Measurements from ENCODE around the gene FAM83F.
"Not testable (repeated sequence)": the region's sequence is repeated elsewhere in the genome, so short reads cannot be mapped to it uniquely, and the experiment has no call there.

Gene FAM83F

DNA sequence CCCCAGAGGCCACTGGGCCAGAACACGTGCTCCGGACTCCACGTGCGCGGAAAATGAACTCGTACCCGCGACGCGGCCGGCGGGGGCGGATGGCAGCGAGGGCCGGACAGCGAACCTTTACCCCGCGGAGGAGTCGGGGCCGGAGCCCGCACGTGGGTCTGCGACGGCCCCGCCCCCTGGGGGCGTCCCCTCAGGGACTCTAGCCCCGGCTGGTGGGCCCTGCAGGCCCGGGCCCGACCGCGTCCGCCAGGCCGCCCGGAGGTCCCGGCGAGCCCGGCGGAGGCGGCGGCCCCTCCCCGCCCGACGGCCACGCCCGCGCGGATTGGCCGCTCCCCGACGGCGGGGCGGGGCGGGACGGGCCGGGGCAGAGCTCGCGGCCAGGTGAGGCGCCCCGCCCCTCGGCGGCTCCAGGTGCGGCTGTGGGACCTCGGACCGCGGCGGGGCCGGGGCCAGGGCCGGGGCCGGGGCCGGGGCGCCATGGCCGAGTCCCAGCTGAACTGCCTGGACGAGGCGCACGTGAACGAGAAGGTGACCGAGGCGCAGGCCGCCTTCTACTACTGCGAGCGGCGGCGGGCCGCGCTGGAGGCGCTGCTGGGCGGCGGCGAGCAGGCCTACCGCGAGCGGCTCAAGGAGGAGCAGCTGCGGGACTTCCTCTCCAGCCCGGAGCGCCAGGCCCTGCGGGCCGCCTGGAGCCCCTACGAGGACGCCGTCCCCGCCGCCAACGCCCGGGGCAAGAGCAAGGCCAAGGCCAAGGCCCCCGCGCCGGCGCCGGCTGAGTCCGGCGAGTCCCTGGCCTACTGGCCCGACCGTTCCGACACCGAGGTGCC lies at the start of gene FAM83F:
Gene FAM83F (plus strand): TSS at position 389 of the 827 bp plus-strand sequence. CDS start 89 bp downstream, at position 478.
- no peak for DNase-seq

DNA sequence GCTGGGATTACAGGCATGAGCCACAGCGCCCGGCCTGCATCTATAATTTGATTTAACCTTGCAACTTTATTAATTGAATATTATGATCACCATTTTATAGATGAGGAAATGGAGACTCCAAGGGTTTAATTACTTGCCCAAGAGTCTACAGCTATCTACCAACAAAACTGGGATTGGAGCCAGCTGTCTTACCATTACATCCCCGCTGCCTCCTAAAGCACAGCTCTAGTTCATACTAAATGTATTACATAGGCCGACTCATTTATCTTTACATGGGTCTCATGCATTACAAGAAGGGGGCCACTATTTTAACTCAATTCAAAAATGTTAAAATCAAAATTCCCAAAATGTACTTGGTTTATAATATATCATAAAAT lies 48.6 kb upstream of the FAM83F start:
- no peak for DNase-seq

DNA sequence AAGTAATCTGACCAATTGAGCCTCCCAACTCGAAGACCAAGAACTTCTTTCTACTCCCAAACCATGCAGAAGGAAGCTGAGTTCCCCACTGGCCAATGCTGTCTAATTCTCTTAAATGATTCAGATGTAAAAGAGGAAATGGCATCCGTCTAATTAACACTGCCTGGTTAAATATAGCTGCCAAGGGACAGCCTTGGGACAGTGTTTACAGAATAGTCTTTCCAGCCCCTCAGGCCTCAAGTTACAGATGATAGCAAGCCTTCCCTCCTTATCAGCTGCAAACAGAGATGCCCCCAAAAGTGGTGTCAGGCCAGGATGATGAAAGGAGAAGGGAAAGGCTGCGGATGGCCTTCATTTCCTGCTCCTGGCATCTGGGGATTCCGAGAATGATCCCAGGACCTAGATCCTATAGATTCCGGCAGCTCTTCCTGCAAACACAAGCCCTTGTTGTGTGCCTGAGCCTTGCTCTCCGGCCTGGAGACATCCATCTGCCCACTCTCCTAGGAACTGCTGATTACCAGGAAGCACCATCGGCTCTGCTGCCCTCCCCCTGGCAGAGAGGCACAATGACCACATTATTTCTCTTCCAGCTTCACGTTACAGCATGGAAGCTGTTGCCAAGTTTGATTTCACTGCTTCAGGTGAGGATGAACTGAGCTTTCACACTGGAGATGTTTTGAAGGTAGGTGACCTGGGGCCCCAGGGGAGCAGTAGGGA lies 48.1 kb upstream of the FAM83F start:
- no peak for DNase-seq

DNA sequence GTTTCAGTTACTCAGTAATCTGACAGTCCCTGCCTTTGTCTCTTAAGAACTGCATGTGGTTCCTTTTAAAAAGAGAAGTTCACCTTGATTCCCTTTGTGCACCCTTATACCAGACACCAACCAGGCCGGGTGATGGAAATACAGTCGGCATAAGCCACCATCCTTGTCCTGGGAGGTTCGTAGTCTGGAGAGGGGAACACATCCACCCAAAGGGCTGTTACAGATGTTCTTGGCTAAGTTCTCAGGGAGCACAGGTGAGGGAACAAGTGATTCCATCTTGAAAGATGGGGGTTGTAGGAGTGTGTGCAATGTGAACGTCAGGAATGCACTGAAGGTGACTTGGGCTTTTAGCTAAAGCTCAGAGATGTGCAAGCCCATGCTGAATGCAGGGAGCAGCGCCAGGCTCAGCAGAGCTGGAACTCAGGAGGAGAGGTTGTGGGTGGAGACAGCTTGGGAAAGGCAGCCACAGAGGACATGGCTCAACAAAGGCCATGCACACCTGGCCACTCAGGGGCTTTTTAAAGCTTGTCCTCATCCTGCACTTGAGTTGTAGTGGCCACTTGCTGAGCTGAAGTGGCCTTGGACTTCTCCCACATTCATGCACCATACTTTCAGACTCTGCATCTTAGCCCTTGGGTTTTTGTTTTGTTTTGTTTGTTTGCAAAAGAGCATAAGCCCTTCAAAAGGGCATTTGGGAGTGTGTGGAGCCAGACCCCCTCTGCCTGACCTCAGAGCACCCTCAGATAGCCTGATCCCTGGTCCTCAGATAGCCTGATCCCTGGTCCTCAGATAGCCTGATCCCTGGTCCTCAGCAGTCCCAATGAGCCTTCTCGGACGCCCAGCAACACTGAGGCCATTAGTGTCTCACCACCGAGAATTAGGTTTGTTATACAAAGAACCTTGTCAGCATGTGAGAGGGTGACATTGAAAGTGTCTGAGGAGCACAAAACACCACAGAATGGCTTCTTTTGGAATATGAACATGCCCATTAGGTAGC lies 47.2 kb upstream of the FAM83F start:
- DNase-seq = no peak

DNA sequence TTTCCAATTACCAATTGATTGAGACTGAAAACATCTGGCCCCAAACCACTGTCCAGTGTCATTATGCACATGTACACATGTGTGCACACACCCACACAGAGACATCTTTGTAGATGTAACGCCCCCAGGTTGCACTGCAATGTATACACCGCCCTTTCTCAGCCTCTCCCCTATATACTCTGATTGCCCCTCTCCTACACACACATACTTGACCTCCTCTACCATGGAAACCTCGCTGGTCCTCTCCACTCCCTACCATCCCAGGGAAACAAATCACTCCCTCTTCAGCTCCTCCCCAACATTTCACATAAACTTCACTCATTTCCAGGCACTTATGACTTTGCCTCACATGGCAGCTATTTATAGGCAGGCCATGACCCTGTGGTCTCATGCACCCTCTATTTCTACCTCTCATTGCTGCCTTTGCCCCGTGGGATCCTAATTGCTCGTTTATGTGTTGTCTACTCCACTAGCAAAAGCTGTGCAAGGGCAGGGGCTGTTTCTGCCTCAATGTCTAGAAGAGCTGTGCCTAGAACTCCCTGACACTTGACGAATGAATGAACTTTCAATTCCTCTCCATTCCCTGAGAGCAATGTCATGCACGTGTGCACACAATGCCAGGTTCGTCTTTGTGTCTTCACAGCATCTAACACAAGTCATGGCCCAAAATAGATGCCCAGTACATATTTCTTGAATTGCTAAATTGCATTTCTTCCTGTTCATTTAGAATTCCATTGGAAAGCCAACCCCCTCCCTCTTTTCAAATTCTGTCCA lies 44.6 kb upstream of the FAM83F start:
- DNase-seq = no peak

DNA sequence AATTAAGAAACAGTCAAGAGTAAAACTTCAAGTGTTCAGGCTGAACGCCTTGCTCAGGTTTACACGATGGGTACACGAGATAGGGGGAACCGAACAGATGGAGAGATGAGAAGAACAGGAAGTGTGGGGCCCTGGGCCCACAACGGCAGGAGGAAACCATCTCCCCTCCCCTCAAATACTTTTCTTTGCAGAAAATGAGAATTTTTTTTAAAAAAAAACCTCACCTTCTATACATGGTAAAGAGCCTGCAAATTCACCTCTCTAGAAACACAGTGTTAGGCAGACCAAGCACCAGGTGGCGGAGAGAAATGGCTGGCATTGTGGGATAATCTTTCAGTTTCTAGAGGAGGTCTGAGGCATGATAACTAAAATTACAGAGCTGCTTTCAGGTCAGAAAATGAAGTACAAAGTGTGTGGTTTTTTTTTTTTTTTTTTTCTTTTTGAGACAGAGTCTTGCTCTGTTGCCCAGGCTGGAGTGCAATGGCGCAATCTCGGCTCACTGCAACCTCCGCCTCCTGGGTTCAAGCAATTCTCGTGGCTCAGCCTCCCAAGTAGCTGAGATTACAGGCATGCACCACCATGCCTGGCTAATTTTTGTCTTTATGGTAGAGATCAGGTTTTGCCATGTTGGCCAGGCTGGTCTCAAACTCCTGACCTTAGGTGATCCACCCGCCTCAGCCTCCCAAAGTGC lies 43.0 kb upstream of the FAM83F start:
- DNase-seq = not testable (repeated sequence)

DNA sequence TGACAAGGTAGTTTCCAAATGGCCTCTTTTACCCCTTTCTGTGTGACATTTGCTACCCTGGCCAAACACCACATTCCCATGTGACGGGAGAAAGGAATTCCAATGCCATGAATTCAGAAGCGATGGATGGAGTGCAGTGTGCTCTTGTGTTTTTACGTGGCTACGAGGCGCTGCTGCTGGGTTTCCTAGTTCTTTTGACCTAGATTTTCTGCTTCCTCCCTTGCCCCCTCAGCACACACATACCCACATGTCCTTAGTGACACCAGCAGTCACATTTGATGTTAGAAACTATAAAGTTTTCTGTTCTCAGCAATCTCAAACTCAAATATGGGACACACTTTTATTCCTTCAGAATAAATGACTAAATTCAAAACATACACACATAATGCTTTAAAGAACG lies 42.4 kb upstream of the FAM83F start:
- DNase-seq = no peak

DNA sequence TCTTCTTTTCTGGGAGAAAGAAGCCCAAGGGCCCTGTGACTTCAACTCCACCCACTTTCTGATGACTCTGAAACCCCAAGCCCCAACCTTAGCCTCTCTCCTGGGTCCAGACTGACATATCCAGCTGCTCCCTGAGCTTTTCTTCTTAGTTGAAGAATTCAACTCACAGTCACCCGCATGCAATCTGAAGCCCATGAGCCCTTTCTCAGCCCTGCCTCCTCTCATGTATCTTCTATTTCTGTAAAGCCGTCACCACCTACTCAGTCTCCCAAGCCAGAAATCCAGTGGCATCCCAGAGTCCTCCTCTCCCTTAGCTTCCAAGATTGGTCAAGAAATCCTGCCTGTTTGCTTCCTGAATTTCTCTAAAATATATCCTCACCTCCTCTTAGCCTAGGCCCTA lies 41.7 kb upstream of the FAM83F start:
- DNase-seq = no peak

DNA sequence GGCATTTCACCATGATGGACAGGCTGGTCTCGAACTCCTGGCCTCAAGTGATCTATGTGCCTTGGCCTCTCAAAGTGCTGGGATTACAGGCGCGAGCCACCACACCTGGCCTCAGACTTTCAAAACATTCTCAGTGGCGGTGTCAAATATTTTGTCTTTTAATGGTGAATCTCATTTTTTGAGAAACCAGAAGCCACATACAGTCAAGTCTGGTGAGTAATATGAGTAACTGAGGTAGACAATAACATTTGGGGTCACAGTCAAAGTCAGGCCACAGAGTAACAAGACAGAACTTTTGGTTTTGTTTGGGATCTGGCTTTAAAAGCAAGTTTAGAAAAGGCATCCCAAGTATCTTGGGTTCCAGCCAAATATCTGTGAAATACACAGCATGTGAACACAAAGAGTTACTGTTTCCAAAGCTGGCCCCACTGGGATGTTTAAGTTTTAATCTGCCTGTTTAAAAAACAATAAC lies 40.1 kb upstream of the FAM83F start:
- DNase-seq = no peak

DNA sequence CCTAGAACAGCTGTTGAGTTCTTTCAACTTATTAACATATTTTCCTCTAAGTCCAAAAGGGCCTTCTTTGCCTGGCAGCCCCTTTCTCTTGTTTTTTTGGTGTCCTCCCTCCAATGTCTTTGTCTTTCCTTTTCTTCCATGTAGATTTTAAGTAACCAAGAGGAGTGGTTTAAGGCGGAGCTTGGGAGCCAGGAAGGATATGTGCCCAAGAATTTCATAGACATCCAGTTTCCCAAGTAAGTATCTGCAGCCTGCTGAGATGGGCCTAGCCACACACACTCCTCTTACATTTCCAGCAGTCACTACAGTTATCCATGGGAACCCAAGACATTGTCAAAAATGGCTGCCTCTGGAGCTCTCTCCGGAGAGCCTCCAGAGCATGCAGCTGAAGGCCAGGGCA lies 39.1 kb upstream of the FAM83F start:
- no peak for DNase-seq

DNA sequence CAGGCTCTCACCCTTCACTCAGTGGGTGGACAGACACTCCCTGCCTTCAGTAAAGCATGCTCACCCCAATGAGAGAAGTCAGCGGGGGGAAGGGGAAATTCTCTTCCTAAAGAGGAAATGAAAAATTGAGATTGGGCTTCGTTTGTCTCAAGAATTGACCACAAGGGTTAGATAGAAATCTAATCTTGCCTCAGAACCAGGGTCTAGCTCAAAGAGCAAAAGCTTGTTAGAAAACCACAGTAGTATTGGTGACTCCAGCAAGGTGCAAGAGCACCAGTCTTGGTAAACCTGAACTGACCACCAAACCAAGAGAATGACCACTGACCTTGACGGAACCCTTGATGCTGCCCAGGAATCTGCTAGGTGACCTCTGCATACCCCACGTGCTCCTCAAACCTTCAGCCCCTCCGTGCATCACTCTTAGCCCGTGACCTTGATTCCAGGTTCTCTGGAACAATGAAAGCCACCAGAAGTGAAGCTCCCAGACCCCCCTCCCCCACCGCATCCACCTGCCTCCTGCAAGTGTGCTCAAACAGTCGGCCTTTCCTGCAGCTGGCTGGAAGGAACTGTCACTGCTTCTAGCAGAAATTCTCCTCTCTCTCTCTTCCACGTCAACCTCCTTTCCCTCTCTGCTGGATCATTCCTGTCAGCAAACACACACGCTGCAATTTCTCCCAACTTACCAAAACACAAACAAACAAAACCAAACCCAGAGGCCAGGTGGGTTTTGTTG lies 37.7 kb upstream of the FAM83F start:
- no peak for DNase-seq

DNA sequence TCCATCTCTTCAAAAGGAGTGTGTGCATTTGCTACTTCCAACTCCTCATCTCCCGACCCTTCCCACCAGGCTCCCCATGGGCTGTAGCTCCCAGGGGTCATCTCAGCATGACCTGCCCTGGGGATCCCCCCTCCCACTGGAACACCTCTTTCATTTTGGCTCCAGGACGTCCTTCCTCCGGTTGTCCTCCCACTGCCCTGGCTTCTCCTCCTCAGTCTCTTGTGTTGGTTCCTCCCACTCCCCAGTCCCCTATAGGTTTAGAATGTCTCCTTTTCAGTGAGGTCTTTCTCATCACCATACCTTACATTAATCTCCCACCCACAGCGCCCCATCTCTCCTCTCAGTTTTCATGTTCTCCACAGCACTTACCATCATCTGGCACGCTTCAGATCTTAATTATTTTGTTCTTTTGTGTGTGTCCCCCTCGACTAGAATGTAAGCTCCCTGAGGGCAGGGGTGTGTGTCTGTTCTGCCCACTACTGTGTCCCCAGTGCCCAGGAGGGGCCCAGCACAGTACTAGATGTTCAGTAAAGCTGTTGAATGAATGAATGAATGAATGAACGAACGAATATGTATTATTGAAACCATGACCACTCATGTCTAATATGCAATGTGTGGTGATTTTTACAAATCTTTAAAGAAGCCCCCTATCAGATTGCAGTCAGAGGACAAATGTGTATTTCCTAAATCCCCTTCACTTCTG lies 36.6 kb upstream of the FAM83F start:
- DNase-seq = no peak

DNA sequence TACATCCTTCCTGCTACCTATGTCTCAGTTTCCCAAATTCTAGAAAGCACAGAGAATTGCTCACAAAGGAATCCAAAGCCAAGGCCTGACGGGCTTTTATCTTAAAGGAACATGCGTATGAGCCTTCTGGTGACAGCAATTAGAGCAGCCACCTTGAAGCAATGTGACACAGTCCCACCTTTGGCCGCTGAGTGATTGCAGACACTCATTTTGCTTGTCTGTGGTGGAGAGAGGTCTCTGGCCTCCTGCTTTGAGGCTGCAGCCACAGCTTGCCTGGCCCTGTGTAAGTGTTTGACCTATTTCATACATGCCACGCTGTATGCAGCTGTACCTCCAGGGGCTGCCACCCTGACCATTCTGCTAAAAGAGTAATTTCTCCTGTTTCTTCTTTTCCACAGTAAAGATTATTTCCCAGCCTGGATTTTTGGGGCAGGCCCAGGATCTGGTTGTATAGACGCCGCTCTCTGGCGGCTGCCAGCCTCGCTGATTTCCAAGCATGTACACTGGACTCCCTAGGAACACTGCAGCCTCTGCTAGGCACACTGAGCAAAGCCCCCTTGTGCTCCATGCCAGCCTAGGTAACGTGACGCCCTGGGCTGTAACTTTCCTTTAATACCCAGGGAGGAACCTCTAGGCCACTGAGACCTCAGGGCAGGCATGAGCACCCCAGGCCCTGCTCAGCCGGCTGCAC lies 35.7 kb upstream of the FAM83F start:
- no peak for DNase-seq

DNA sequence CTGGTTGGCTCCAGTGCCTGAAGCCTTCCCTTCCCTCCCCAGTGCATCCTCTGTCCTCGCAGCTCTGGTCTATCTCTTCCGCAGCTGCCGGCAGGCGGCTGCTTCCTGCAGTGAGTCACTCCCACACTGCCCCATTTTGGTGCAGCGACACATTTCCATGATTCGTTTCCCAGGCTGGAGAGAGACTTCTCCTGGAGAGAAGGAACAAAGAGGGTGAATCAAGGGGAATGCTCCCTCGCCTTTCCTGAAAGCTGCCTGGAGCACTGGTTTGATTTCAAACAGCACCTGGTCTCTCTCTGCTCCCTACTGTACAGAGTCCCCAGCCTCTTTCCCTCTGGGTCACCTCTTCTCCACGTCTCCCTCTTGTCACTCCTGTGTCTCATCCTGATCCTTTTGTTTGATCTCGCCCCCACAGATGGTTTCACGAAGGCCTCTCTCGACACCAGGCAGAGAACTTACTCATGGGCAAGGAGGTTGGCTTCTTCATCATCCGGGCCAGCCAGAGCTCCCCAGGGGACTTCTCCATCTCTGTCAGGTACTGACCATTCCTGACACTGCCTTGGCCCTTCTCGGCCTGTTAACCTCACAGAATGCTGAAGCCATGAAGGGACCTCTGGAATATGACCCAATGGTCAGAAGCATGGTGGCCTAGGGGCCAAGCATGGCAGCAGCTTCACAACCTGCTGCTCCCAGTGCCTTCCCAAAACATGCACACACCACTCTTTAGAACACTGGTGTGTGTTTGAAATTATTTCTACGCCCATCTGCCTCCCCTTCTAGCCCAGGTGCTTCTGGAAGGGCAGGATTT lies 34.9 kb upstream of the FAM83F start, which contains the start of gene TMA7B:
Gene TMA7B (plus strand): TSS at position 758 of the 808 bp plus-strand sequence. CDS start 3,978 bp downstream, outside the sequence.
- DNase-seq = no peak

DNA sequence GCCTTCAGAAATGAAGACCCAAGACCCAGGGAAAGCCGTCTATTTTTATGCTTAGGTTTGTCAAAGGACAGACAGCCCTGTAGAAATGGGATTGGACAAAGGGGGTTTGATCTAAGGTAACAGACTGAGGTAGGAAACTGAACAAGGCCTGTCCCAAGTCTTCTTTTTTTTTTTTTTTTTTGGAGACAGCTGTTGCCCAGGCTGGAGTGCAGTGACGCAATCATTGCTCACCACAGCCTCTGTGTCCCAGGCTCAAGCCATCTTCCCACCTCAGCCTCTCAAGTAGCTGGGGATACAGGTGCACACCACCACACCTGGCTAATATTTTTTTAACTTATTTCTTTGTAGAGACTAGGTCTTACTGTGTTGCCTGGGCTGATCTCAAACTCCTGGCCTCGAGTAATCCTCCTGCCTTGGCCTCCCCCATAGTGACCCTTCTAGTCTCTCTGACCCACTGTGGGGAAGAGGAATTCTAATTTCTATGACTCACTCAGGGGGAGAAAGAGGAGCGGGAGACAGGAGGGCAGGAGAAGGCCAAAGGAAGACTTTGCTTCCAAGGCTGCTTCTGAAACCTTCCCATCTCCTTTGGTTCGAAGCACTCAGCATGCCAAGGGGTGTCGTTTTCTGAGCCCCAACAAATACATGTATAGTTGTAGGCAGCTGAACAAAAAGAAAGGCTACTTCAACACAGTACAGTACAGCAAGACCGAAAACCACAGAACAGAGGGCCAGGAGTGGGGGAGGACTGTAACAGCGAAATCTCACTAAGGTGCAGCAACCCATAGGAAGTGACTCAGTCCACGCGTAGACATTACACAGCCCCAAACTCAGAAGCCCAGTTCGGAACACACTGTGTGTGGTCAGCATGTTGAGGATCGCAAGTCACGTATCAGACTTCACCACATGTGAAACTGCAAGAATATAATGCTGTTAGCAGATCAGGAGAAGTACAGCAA lies 33.7 kb upstream of the FAM83F start:
- DNase-seq = no peak

DNA sequence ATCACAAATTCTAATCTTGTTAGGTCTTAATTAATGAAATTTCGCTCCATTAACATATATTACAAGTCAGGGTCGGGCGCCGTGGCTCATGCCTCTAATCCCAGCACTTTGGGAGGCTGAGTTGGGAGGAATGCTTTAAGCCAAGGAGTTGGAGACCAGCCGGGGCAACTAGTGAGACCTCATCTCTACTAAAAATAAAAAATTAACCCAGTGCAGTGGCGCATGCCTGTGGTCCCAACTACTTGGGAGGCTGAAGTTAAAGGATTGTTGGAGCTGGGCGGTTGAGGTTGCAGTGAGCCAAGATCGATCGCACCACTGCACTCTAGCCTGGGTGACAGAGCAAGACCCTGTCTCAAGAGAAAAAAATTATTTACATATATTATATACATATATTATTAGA lies 32.7 kb upstream of the FAM83F start:
- no peak for DNase-seq

DNA sequence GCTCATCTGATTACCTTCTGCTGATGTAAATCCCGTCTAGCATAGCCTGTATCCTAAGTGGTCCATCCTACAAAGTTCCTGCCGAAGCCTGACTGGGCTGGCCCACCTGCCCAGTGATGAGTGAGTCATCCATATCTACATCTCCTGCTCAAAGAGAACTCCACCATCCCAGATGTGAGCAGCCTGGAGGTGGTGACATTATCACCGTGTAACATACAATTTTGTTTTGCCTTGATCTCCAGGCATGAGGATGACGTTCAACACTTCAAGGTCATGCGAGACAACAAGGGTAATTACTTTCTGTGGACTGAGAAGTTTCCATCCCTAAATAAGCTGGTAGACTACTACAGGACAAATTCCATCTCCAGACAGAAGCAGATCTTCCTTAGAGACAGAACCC lies 29.0 kb upstream of the FAM83F start:
- no peak for DNase-seq
